DMS 273 (cell line): ENCODE measurements around the gene DNM1L.

ENCODE experiments used
- DNase-seq: peaks from one replicate; lab custom pipeline; 2025; ENCODE audit not compliant: unreplicated experiment; lab: John Stamatoyannopoulos, UW

The DNM1L gene

DNA sequence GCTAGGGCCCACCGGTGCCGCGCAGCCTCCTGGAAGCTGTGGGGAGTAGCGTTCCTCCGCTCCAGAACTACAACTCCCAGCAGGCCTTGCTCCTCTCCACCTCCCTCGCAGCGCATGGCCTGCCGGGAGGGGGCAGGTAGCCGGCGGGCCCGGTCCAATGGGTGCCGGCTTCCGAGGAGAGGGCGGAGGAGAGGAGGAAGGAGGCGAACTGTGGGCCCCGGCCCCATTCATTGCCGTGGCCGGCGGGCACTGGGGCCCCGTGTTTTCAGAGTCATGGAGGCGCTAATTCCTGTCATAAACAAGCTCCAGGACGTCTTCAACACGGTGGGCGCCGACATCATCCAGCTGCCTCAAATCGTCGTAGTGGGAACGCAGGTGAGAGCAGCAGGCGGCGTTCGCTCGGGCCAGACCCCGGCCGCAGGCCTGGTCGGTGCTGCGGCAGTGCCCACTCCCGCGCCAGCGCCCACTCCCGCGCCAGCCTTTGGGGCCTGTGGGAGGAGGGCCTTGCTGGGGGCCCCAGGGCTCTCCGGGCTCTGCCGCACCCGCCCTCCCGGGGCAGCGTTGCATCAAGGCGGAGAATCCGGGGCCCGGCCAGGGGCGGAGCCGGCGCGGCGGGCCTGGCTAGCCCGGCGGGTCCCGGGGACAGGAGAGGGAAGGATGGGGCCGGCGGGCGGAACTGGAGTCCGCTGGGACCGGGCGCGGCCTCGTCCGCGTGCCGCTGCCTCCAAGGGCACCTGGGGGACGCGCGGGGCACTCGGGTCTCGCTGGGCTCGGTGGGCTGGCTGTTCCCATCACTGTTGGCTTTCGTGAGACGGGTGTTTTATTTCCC, at the start of gene DNM1L:
TSS of gene DNM1L (plus strand) at position 211 of the 829 bp plus-strand sequence. CDS start at position 274, 63 bp downstream.
- peak; percentile 97 for DNase-seq

DNA sequence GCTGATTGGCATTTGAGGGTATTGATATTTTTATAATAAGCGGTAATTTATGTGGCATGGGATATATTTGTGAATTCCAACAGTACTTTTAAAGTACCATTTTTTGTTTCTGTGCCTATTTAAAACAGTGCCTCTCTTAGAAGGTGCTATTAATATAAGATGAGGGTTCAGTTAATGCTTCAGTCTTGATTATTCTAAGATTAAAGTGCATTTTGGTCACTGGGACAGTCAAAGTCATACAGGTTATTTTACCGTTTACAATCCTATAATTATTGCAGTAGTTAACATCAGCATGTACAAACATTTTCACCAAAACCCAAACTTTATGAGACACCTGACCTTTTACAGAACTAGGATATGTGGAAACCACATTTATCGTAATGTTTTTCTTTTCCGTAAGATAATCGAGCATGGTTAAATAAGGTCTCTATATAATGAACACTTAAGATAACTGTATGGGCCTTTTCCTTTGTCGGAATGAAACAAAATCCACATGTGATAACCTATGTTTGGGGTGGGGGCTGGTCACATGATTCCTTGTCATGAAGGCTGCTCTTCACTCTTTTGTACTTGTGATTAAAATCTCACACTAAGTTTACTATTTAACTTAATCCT, 37.7 kb upstream of the DNM1L start:
- no peak for DNase-seq

GRCh38 chr12:32644431-32644830, 34.7 kb upstream of the DNM1L start:
- DNase-seq, result no peak

DNA sequence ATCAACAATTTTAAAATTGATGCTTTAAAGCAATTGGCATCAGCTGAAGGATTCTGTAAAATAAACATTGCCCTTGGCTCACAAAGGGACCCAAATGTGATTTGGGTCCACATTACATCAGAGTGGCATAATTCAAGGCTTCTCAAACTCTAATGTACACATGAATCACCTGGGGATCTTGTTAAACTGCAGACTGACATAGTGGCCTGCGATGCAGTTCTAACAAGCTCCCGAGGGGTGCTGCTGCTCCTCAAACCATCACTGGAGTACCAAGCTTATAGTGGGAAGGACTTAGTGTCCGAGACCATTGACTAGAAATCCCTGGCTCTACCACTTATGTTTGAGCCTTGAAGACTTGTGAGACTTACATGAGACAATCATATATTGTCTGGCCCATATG, 31.8 kb upstream of the DNM1L start:
- DNase-seq, result no peak

- DNase-seq, result no peak
Observed at GRCh38 chr12:32650508-32650907, 28.6 kb upstream of the DNM1L start.

- no peak for DNase-seq
Observed at GRCh38 chr12:32651151-32651955, 27.7 kb upstream of the DNM1L start.

- DNase-seq, result no peak
Observed at GRCh38 chr12:32651956-32652210, 27.2 kb upstream of the DNM1L start.

GRCh38 chr12:32659908-32660440, 19.1 kb upstream of the DNM1L start:
- no peak for DNase-seq

GRCh38 chr12:32661706-32662105, 17.4 kb upstream of the DNM1L start:
- no peak for DNase-seq

- DNase-seq, result no peak
Observed at GRCh38 chr12:32662665-32663064, 16.4 kb upstream of the DNM1L start.

DNA sequence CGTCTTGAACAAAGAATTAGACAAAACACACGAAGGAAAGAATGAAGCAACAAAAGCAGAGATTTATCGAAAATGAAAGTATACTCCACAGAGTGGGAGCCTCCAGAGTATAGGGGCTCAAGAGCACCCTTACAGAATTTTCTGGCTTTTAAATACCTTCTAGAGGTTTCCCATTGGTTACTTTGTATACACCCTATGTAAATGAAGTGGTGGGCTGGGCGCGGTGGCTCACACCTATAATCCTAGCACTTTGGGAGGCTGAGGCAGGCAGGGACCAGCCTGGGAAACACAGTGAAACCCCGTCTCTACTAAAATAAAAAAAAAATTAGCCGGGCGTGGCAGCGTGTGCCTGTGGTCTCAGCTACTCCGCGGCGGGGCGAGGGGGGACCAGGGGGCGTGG, 13.1 kb upstream of the DNM1L start:
- DNase-seq, result no peak

DNA sequence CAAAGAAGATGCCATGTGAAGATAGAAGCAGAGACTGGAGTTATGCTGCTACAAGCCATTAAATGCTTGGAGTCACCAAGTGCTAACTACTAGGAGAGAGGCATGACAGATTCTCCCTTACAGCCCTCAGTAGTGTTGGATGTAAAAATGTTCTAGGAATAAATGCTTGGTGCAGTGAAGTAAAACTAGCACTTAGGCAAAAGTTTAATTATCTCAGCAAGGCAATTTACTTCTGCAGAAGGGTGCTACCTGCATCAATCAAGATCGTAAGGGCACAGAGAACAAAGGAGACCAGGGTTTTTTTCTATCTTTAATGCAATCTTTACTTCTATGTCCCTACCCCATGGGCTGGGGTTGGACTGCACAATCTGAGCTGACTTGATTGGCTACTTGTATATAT, 9.5 kb upstream of the DNM1L start:
- DNase-seq, result no peak

- peak; percentile 90 for DNase-seq
Observed at GRCh38 chr12:32671930-32672780, 6.9 kb upstream of the DNM1L start.

DNA sequence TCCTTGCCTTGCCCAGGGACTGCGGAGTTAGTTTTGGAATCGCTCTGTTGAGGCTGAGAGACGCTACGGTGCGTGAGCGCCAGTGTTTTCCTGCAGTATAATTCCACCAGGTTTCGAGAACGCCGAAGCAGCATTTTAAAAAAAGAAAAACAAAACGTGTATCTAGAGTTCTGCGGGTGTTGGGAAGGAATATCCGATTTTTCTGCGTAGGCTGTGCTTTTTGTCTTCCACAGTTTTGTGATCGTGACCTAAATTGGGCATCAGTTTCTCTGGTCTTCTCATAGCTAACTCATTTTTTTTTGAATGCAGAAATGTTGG, 778 bp downstream of the DNM1L start:
- no peak for DNase-seq

GRCh38 chr12:32680787-32681186, 1.7 kb downstream of the DNM1L start:
- DNase-seq, result no peak

GRCh38 chr12:32681272-32681671, 2.2 kb downstream of the DNM1L start:
- no peak for DNase-seq

- DNase-seq, result no peak
Observed at GRCh38 chr12:32686340-32686739, 7.2 kb downstream of the DNM1L start.

DNA sequence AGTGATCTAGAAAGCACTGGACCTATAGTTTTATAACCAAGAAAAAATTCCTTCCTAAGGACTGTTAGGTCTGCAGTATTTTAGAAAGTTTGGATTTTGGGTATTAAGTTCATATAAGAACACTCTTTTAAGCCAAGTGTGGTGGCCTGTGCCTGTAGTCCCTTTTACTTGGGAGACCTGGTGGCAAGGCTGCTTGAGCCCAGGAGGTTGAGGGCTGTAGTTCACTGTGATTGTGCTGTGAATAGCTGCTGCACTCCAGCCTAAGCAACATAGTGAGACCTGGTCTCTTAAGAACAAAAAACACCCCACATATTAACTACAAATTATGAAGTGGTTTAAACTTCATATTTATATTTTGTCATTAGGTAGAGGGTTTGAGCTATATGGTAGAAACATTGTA, 9.7 kb downstream of the DNM1L start:
- DNase-seq, result no peak

GRCh38 chr12:32690927-32691326, 11.8 kb downstream of the DNM1L start:
- DNase-seq, result no peak

DNA sequence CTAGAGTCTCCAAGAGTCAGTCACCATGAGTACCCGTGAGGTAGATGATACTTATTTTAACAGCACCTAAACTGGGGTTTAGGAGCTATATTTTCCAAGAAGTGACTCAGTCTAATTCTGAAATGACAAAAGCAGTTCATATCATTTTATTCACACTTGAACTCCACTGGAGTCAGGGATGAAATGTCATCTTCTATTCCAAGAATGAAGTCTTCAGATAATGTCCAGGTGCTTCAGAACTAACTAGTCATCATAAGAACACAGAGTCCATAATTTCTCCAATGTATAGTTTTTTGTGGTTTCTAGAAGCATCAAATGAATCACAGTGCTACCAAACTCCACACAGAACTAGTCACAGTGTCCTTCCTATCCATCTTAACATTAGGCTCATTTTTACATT, 13.3 kb downstream of the DNM1L start:
- DNase-seq, result no peak

DNA sequence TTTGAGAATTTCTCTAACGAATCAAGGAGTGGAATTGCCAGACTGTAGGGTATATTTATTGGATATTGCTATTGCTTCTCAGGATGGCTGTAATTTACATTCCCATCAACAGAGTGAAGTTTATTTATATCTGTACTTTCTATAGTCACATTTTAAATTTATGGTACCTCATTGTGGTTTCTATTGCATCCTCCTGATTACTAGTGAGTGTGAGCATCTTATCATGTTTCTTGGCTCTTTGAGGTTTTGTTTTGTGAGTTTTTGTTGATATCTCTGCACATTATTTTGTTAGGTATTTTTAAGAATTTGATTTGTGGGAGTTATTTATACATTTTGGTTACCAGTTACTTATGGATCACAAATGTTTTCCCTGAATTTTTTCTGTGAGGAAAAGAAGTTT, 13.9 kb downstream of the DNM1L start:
- DNase-seq, result no peak
